SK-N-SH (cell line): ENCODE results near the gene PRKAR1A.

Source experiments
- EP300 ChIP-seq, 2 experiments: IDR thresholded peaks; 2 replicates each; pipeline versions ENCODE4 v1.4.0 to v1.6.1; 2012; ENCODE audit warnings: borderline replicate concordance in 1 of 2, low read depth in 1 of 2, low read length in 1 of 2
- EZH2phosphoT487 ChIP-seq: fragments of 200-600 bp; sonication (generic); IDR thresholded peaks from 2 replicates; pipeline ENCODE4 v1.6.1; 2017; ENCODE audit warnings: low read depth, mixed run types, mild to moderate bottlenecking, antibody characterized with exemption, moderate library complexity, borderline replicate concordance
- FOXJ3 ChIP-seq: sonication (generic); formaldehyde crosslinking; IDR thresholded peaks from 2 replicates; pipeline ENCODE4 v1.5.1; 2020; ENCODE audit warnings: mild to moderate bottlenecking, missing genetic modification reagents
- FOXM1 ChIP-seq: IDR thresholded peaks from 2 replicates; pipeline ENCODE4 v1.4.0; 2012; ENCODE audit warnings: low read depth, mild to moderate bottlenecking
- POLR2AphosphoS5 ChIP-seq: IDR thresholded peaks from 2 replicates; pipeline ENCODE4 v1.6.1; 2012; ENCODE audit warnings: low read depth, low read length
- SMC3 ChIP-seq: IDR thresholded peaks from 2 replicates; pipeline ENCODE4 v1.6.1; 2012; ENCODE audit warnings: low read depth, low read length, improper control_type of control experiment
- TEAD4 ChIP-seq: IDR thresholded peaks from 2 replicates; pipeline ENCODE4 v1.4.0; 2012; ENCODE audit warnings: mild to moderate bottlenecking, borderline replicate concordance; ENCODE audit not compliant: insufficient read depth
- YY1 ChIP-seq: IDR thresholded peaks from 2 replicates; pipeline ENCODE4 v1.4.0; 2012; ENCODE audit warnings: low read depth, mild to moderate bottlenecking
- TF ChIP-seq, protein P1 (sequence below): fragments of 200-600 bp; sonication (generic); IDR thresholded peaks from 2 replicates; pipeline ENCODE4 v1.6.1; 2017; ENCODE audit warnings: antibody characterized with exemption, mild to moderate bottlenecking, moderate library complexity
- TF ChIP-seq, protein P2 (sequence below): IDR thresholded peaks from 2 replicates; pipeline ENCODE4 v1.6.1; 2012; ENCODE audit warnings: mild to moderate bottlenecking, low read depth, low read length, moderate library complexity
- TF ChIP-seq, protein P3 (sequence below): IDR thresholded peaks from 2 replicates; pipeline ENCODE4 v1.4.0; 2012; ENCODE audit warnings: low read depth, borderline replicate concordance
- TF ChIP-seq, protein P4 (sequence below): IDR thresholded peaks from 2 replicates; pipeline ENCODE4 v1.4.0; 2012; ENCODE audit warnings: low read depth, borderline replicate concordance

DNA sequence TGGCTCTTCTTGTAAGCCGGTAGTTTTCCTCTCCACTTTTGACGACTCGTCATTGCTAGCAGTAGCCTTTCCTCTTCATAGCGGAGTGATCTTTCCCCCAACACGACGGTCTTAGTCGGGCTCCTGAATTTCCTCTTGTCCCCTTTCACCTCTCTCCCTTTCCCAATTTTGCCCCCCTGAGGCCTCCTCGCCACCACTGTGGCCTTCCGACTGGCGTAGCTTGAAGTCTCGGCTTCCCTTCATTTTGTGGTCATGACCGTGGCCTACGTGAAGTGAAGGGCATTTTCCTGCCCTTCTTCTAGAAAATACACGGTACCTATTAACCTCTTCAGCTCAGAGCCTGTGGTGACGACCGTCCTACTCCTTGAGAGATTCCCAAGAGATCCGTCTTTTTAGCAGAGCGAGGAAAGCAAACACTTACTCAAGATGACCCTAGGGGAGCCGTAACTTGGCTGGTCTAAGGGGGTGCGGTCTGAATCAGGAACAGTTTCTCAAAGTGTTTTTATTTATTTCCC lies 787 bp downstream of the PRKAR1A start:
- TF ChIP-seq, protein P1, sequence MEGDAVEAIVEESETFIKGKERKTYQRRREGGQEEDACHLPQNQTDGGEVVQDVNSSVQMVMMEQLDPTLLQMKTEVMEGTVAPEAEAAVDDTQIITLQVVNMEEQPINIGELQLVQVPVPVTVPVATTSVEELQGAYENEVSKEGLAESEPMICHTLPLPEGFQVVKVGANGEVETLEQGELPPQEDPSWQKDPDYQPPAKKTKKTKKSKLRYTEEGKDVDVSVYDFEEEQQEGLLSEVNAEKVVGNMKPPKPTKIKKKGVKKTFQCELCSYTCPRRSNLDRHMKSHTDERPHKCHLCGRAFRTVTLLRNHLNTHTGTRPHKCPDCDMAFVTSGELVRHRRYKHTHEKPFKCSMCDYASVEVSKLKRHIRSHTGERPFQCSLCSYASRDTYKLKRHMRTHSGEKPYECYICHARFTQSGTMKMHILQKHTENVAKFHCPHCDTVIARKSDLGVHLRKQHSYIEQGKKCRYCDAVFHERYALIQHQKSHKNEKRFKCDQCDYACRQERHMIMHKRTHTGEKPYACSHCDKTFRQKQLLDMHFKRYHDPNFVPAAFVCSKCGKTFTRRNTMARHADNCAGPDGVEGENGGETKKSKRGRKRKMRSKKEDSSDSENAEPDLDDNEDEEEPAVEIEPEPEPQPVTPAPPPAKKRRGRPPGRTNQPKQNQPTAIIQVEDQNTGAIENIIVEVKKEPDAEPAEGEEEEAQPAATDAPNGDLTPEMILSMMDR: no peak; the same call in 1 of the 2 replicates
- TF ChIP-seq TEAD4 (no peak), EP300 (IDR thresholded peaks at IDR 0.05; ENCODE audit: borderline replicate concordance in 1 of 2, low read depth in 1 of 2, low read length in 1 of 2) (no peak), POLR2AphosphoS5 (no peak), FOXJ3 (CRISPR knock-in tag) (no peak), YY1 (no peak), FOXM1 (no peak), EZH2phosphoT487 (no peak), SMC3 (no peak)
- TF ChIP-seq, protein P2, sequence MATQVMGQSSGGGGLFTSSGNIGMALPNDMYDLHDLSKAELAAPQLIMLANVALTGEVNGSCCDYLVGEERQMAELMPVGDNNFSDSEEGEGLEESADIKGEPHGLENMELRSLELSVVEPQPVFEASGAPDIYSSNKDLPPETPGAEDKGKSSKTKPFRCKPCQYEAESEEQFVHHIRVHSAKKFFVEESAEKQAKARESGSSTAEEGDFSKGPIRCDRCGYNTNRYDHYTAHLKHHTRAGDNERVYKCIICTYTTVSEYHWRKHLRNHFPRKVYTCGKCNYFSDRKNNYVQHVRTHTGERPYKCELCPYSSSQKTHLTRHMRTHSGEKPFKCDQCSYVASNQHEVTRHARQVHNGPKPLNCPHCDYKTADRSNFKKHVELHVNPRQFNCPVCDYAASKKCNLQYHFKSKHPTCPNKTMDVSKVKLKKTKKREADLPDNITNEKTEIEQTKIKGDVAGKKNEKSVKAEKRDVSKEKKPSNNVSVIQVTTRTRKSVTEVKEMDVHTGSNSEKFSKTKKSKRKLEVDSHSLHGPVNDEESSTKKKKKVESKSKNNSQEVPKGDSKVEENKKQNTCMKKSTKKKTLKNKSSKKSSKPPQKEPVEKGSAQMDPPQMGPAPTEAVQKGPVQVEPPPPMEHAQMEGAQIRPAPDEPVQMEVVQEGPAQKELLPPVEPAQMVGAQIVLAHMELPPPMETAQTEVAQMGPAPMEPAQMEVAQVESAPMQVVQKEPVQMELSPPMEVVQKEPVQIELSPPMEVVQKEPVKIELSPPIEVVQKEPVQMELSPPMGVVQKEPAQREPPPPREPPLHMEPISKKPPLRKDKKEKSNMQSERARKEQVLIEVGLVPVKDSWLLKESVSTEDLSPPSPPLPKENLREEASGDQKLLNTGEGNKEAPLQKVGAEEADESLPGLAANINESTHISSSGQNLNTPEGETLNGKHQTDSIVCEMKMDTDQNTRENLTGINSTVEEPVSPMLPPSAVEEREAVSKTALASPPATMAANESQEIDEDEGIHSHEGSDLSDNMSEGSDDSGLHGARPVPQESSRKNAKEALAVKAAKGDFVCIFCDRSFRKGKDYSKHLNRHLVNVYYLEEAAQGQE: no peak
- TF ChIP-seq, protein P3, sequence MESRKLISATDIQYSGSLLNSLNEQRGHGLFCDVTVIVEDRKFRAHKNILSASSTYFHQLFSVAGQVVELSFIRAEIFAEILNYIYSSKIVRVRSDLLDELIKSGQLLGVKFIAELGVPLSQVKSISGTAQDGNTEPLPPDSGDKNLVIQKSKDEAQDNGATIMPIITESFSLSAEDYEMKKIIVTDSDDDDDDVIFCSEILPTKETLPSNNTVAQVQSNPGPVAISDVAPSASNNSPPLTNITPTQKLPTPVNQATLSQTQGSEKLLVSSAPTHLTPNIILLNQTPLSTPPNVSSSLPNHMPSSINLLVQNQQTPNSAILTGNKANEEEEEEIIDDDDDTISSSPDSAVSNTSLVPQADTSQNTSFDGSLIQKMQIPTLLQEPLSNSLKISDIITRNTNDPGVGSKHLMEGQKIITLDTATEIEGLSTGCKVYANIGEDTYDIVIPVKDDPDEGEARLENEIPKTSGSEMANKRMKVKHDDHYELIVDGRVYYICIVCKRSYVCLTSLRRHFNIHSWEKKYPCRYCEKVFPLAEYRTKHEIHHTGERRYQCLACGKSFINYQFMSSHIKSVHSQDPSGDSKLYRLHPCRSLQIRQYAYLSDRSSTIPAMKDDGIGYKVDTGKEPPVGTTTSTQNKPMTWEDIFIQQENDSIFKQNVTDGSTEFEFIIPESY: no peak
- TF ChIP-seq, protein P4, sequence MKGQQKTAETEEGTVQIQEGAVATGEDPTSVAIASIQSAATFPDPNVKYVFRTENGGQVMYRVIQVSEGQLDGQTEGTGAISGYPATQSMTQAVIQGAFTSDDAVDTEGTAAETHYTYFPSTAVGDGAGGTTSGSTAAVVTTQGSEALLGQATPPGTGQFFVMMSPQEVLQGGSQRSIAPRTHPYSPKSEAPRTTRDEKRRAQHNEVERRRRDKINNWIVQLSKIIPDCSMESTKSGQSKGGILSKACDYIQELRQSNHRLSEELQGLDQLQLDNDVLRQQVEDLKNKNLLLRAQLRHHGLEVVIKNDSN: no peak
